ENCODE data around the gene DTHD1.

DTHD1 gene

GRCh38 chr4:36329228-36329627, 47.8 kb downstream of the DTHD1 start:
- no peak overlapping the region for H3K4me3 ChIP-seq (ENCODE audit: low read depth, low read length)
- H3K27ac ChIP-seq (ENCODE audit: low read depth, low read length), result no peak overlapping the region
- no peaks in the 10 kb centered on the region for H3K36me3 ChIP-seq (ENCODE audit: control insufficient read depth, insufficient read depth, low read length)
- H3K9me3 ChIP-seq (ENCODE audit: control insufficient read depth, insufficient read depth, low read length), result no peaks in the 10 kb centered on the region
- H3K27me3 ChIP-seq (ENCODE audit: control insufficient read depth, insufficient read depth, low read length), result no peaks in the 10 kb centered on the region
- H3K9ac ChIP-seq (ENCODE audit: low read depth, low read length), result no peak overlapping the region
- peaks cover 7% of the 10 kb centered on the region; the same call in 1 of the 2 replicates for H3K4me1 ChIP-seq (ENCODE audit: control insufficient read depth, insufficient read depth, low read length)

GRCh38 chr4:36330796-36331195, 49.4 kb downstream of the DTHD1 start:
- H3K27ac ChIP-seq (ENCODE audit: low read depth, low read length), result no peak overlapping the region
- H3K36me3 ChIP-seq (ENCODE audit: control insufficient read depth, insufficient read depth, low read length), result no peaks in the 10 kb centered on the region
- no peak overlapping the region for H3K4me3 ChIP-seq (ENCODE audit: low read depth, low read length)
- peaks cover 7% of the 10 kb centered on the region; the same call in 1 of the 2 replicates for H3K4me1 ChIP-seq (ENCODE audit: control insufficient read depth, insufficient read depth, low read length)
- H3K27me3 ChIP-seq (ENCODE audit: control insufficient read depth, insufficient read depth, low read length), result no peaks in the 10 kb centered on the region
- no peak overlapping the region for H3K9ac ChIP-seq (ENCODE audit: low read depth, low read length)
- no peaks in the 10 kb centered on the region for H3K9me3 ChIP-seq (ENCODE audit: control insufficient read depth, insufficient read depth, low read length)

- no peak overlapping the region for H3K4me3 ChIP-seq (ENCODE audit: low read depth, low read length)
- peaks cover 7% of the 10 kb centered on the region; the same call in 1 of the 2 replicates for H3K4me1 ChIP-seq (ENCODE audit: control insufficient read depth, insufficient read depth, low read length)
- H3K27ac ChIP-seq (ENCODE audit: low read depth, low read length), result no peak overlapping the region
- no peaks in the 10 kb centered on the region for H3K9me3 ChIP-seq (ENCODE audit: control insufficient read depth, insufficient read depth, low read length)
- H3K9ac ChIP-seq (ENCODE audit: low read depth, low read length), result no peak overlapping the region
- no peaks in the 10 kb centered on the region for H3K27me3 ChIP-seq (ENCODE audit: control insufficient read depth, insufficient read depth, low read length)
- H3K36me3 ChIP-seq (ENCODE audit: control insufficient read depth, insufficient read depth, low read length), result no peaks in the 10 kb centered on the region
These were observed 50.8 kb downstream of the DTHD1 start for GRCh38 chr4:36332023-36332781.

GRCh38 chr4:36332782-36333131, 51.3 kb downstream of the DTHD1 start:
- H3K9ac ChIP-seq (ENCODE audit: low read depth, low read length), result no peak overlapping the region
- no peak overlapping the region for H3K27ac ChIP-seq (ENCODE audit: low read depth, low read length)
- H3K36me3 ChIP-seq (ENCODE audit: control insufficient read depth, insufficient read depth, low read length), result no peaks in the 10 kb centered on the region
- peaks cover 7% of the 10 kb centered on the region; the same call in 1 of the 2 replicates for H3K4me1 ChIP-seq (ENCODE audit: control insufficient read depth, insufficient read depth, low read length)
- no peaks in the 10 kb centered on the region for H3K27me3 ChIP-seq (ENCODE audit: control insufficient read depth, insufficient read depth, low read length)
- H3K9me3 ChIP-seq (ENCODE audit: control insufficient read depth, insufficient read depth, low read length), result no peaks in the 10 kb centered on the region
- no peak overlapping the region for H3K4me3 ChIP-seq (ENCODE audit: low read depth, low read length)

- Histone ChIP-seq H3K36me3 (ENCODE audit: control insufficient read depth, insufficient read depth, low read length) (no peaks in the 10 kb centered on the region), H3K4me1 (ENCODE audit: control insufficient read depth, insufficient read depth, low read length) (peaks cover 7% of the 10 kb centered on the region; the same call in 1 of the 2 replicates), H3K27me3 (ENCODE audit: control insufficient read depth, insufficient read depth, low read length) (no peaks in the 10 kb centered on the region), H3K27ac (ENCODE audit: low read depth, low read length) (no peak overlapping the region), H3K9me3 (ENCODE audit: control insufficient read depth, insufficient read depth, low read length) (no peaks in the 10 kb centered on the region), H3K9ac (ENCODE audit: low read depth, low read length) (no peak overlapping the region), H3K4me3 (ENCODE audit: low read depth, low read length) (no peak overlapping the region)
These were observed 52.0 kb downstream of the DTHD1 start for GRCh38 chr4:36333303-36333877.

GRCh38 chr4:36337665-36338185, 56.3 kb downstream of the DTHD1 start:
- H3K9me3 ChIP-seq (ENCODE audit: control insufficient read depth, insufficient read depth, low read length), result no peaks in the 10 kb centered on the region
- no peak overlapping the region for H3K9ac ChIP-seq (ENCODE audit: low read depth, low read length)
- H3K27me3 ChIP-seq (ENCODE audit: control insufficient read depth, insufficient read depth, low read length), result no peaks in the 10 kb centered on the region
- no peak overlapping the region for H3K4me3 ChIP-seq (ENCODE audit: low read depth, low read length)
- H3K4me1 ChIP-seq (ENCODE audit: control insufficient read depth, insufficient read depth, low read length), result peaks cover 1% of the 10 kb centered on the region; the same call in 1 of the 2 replicates
- H3K27ac ChIP-seq (ENCODE audit: low read depth, low read length), result no peak overlapping the region
- H3K36me3 ChIP-seq (ENCODE audit: control insufficient read depth, insufficient read depth, low read length), result no peaks in the 10 kb centered on the region

GRCh38 chr4:36338973-36339372, 57.6 kb downstream of the DTHD1 start:
- H3K27me3 ChIP-seq (ENCODE audit: control insufficient read depth, insufficient read depth, low read length), result no peaks in the 10 kb centered on the region
- H3K9ac ChIP-seq (ENCODE audit: low read depth, low read length), result no peak overlapping the region
- H3K27ac ChIP-seq (ENCODE audit: low read depth, low read length), result no peak overlapping the region
- no peaks in the 10 kb centered on the region for H3K36me3 ChIP-seq (ENCODE audit: control insufficient read depth, insufficient read depth, low read length)
- H3K4me3 ChIP-seq (ENCODE audit: low read depth, low read length), result no peak overlapping the region
- no peaks in the 10 kb centered on the region for H3K4me1 ChIP-seq (ENCODE audit: control insufficient read depth, insufficient read depth, low read length)
- H3K9me3 ChIP-seq (ENCODE audit: control insufficient read depth, insufficient read depth, low read length), result no peaks in the 10 kb centered on the region

GRCh38 chr4:36341936-36342335, 60.5 kb downstream of the DTHD1 start:
- Histone ChIP-seq H3K27me3 (ENCODE audit: control insufficient read depth, insufficient read depth, low read length) (no peaks in the 10 kb centered on the region), H3K4me1 (ENCODE audit: control insufficient read depth, insufficient read depth, low read length) (no peaks in the 10 kb centered on the region), H3K9ac (ENCODE audit: low read depth, low read length) (no peak overlapping the region), H3K27ac (ENCODE audit: low read depth, low read length) (no peak overlapping the region), H3K36me3 (ENCODE audit: control insufficient read depth, insufficient read depth, low read length) (no peaks in the 10 kb centered on the region), H3K9me3 (ENCODE audit: control insufficient read depth, insufficient read depth, low read length) (no peaks in the 10 kb centered on the region), H3K4me3 (ENCODE audit: low read depth, low read length) (no peak overlapping the region)

GRCh38 chr4:36343501-36344175, 62.2 kb downstream of the DTHD1 start:
- Histone ChIP-seq H3K27me3 (ENCODE audit: control insufficient read depth, insufficient read depth, low read length) (no peaks in the 10 kb centered on the region), H3K4me3 (ENCODE audit: low read depth, low read length) (no peak overlapping the region), H3K36me3 (ENCODE audit: control insufficient read depth, insufficient read depth, low read length) (no peaks in the 10 kb centered on the region), H3K9me3 (ENCODE audit: control insufficient read depth, insufficient read depth, low read length) (no peaks in the 10 kb centered on the region), H3K9ac (ENCODE audit: low read depth, low read length) (no peak overlapping the region), H3K27ac (ENCODE audit: low read depth, low read length) (no peak overlapping the region), H3K4me1 (ENCODE audit: control insufficient read depth, insufficient read depth, low read length) (no peaks in the 10 kb centered on the region)

- no peak overlapping the region for H3K9ac ChIP-seq (ENCODE audit: low read depth, low read length)
These were observed 67.1 kb downstream of the DTHD1 start for GRCh38 chr4:36348403-36348938.

More at GRCh38 chr4:36348403-36348938, 67.1 kb downstream of the DTHD1 start:
- no peak overlapping the region for H3K27ac ChIP-seq (ENCODE audit: low read depth, low read length)
- no peaks in the 10 kb centered on the region for H3K36me3 ChIP-seq (ENCODE audit: control insufficient read depth, insufficient read depth, low read length)
- H3K4me3 ChIP-seq (ENCODE audit: low read depth, low read length), result no peak overlapping the region
- no peaks in the 10 kb centered on the region for H3K9me3 ChIP-seq (ENCODE audit: control insufficient read depth, insufficient read depth, low read length)
- peaks cover 3% of the 10 kb centered on the region; the same call in 1 of the 2 replicates for H3K4me1 ChIP-seq (ENCODE audit: control insufficient read depth, insufficient read depth, low read length)
- H3K27me3 ChIP-seq (ENCODE audit: control insufficient read depth, insufficient read depth, low read length), result no peaks in the 10 kb centered on the region
